Measurements from ENCODE around the gene UCP1. TPM values are rescaled to one million over a fixed set of nuclear protein-coding genes. Genes with fewer than 3 reads are reported as not detected.

The UCP1 gene
- total RNA-seq, 1 donor from 2014 or later: 0.34 TPM

DNA sequence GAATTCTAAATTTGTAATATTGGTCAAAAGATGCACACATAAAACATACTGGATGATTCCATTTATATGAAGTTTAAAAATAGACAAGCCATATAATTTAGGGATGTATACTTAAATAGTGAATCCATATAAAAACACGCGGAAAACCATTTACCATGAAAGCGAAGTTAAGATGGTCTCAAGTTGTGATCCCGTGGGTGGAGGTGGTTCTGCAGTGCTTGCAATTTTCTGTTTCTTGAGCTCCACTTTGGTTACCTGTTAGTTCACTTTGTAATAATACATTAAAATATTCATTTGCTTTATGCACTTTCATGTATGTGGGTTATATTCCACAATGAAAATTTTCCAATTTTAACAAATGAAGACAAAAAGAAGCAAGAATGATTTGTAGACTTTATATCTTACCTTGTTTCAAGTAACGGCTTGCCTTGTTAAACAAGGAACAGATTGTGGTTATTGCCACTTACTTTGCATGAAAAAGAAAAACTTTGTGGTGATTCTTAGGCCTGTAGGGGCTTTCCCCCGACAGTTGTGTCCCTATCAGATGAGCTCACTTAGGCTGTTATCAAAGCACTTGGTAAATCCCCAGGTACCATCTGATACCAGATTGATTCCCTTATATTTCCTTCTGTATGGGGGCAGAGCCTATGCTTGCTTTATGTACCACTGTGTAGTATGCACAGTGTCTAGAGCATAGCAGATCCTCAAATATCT, 12.2 kb downstream of the UCP1 start:
- no peaks in the 10 kb centered on the region for H3K27me3 Mint-ChIP-seq (ENCODE audit: low read depth, unreplicated experiment)
- no peaks in the 10 kb centered on the region for H3K4me1 Mint-ChIP-seq (ENCODE audit: low read depth, unreplicated experiment)
- DNase-seq (ENCODE audit: low read depth): no peak
- H3K27ac Mint-ChIP-seq (ENCODE audit: unreplicated experiment): no peak overlapping the region
- H3K9me3 ChIP-seq (ENCODE audit: insufficient read depth, low read depth, low read length): no peaks in the 10 kb centered on the region
- peaks cover 2% of the 10 kb centered on the region for H3K36me3 Mint-ChIP-seq (ENCODE audit: low read depth, unreplicated experiment)
- no peak overlapping the region for H3K9ac ChIP-seq (ENCODE audit: low read length)
- H3K79me2 ChIP-seq (ENCODE audit: insufficient read depth, low read length): no peaks in the 10 kb centered on the region
- H4K20me1 ChIP-seq (ENCODE audit: insufficient read depth, low read length): no peaks in the 10 kb centered on the region
- H2AFZ ChIP-seq (ENCODE audit: low read depth, low read length): no peak overlapping the region
- no peaks in the 10 kb centered on the region for H3K4me1 ChIP-seq (ENCODE audit: insufficient read depth, low read length)
- H3K36me3 ChIP-seq (ENCODE audit: insufficient read depth, low read length): no peaks in the 10 kb centered on the region
- H3K27me3 ChIP-seq (ENCODE audit: insufficient read depth, low read length): no peaks in the 10 kb centered on the region
- H3K9me3 Mint-ChIP-seq (ENCODE audit: unreplicated experiment): no peaks in the 10 kb centered on the region
- no peak overlapping the region for H3K4me2 ChIP-seq (ENCODE audit: low read length)
- no peak for FAIRE-seq
- no peak for TF ChIP-seq EZH2 (IDR thresholded peaks at IDR 0.05; ENCODE audit: insufficient read depth, low read length)
- TF ChIP-seq, protein P1, sequence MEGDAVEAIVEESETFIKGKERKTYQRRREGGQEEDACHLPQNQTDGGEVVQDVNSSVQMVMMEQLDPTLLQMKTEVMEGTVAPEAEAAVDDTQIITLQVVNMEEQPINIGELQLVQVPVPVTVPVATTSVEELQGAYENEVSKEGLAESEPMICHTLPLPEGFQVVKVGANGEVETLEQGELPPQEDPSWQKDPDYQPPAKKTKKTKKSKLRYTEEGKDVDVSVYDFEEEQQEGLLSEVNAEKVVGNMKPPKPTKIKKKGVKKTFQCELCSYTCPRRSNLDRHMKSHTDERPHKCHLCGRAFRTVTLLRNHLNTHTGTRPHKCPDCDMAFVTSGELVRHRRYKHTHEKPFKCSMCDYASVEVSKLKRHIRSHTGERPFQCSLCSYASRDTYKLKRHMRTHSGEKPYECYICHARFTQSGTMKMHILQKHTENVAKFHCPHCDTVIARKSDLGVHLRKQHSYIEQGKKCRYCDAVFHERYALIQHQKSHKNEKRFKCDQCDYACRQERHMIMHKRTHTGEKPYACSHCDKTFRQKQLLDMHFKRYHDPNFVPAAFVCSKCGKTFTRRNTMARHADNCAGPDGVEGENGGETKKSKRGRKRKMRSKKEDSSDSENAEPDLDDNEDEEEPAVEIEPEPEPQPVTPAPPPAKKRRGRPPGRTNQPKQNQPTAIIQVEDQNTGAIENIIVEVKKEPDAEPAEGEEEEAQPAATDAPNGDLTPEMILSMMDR (IDR thresholded peaks at IDR 0.05; ENCODE audit: insufficient read depth, low read depth, low read length): no peak
- no peak overlapping the region for H3K4me3 Mint-ChIP-seq (ENCODE audit: unreplicated experiment)
- no peak overlapping the region for H3K4me3 ChIP-seq (ENCODE audit: insufficient read depth, low read depth, low read length)
- no peak overlapping the region for H3K27ac ChIP-seq (ENCODE audit: low read depth, low read length)

DNA sequence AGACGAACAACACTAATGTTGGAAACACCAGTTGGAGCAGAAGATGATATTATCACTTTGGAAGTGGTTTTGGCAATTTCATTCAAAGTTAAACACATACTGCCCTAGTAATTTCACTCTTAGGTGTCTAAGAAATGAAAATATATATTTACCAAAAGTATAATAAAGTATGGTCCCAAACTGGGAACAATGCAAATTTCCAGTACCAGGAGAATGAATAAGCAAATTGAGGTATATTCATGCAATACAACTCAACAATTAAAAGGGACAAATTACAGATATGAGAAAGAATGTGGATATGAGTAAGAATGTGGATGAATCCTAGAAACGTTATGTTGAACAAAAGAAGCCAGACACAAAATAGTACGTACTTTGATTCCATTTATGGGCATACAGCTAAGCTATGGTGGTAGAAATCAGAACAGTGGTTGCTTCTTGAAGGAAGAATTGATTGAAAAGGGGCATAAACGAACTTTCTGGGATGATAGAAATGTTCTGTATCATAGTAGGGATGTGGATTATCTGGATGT, 34.7 kb downstream of the UCP1 start:
- H3K9me3 ChIP-seq (ENCODE audit: insufficient read depth, low read depth, low read length): no peaks in the 10 kb centered on the region
- no peaks in the 10 kb centered on the region for H4K20me1 ChIP-seq (ENCODE audit: insufficient read depth, low read length)
- H3K27me3 ChIP-seq (ENCODE audit: insufficient read depth, low read length): no peaks in the 10 kb centered on the region
- no peak overlapping the region for H3K4me2 ChIP-seq (ENCODE audit: low read length)
- H3K4me1 ChIP-seq (ENCODE audit: insufficient read depth, low read length): peaks cover 5% of the 10 kb centered on the region
- no peak overlapping the region for H3K4me3 ChIP-seq (ENCODE audit: insufficient read depth, low read depth, low read length)
- H3K9ac ChIP-seq (ENCODE audit: low read length): peak overlapping the region; percentile 51
- peak overlapping the region; percentile 42 for H2AFZ ChIP-seq (ENCODE audit: low read depth, low read length)
- peak; percentile 45 for FAIRE-seq
- Mint-ChIP-seq H3K4me3 (ENCODE audit: unreplicated experiment) (no peak overlapping the region), H3K9me3 (ENCODE audit: unreplicated experiment) (no peaks in the 10 kb centered on the region), H3K27ac (ENCODE audit: unreplicated experiment) (peak overlapping the region; percentile 84), H3K27me3 (ENCODE audit: low read depth, unreplicated experiment) (no peaks in the 10 kb centered on the region), H3K36me3 (ENCODE audit: low read depth, unreplicated experiment) (no peaks in the 10 kb centered on the region), H3K4me1 (ENCODE audit: low read depth, unreplicated experiment) (peaks cover 12% of the 10 kb centered on the region)
- H3K79me2 ChIP-seq (ENCODE audit: insufficient read depth, low read length): no peaks in the 10 kb centered on the region
- TF ChIP-seq, protein P1 (IDR thresholded peaks at IDR 0.05; ENCODE audit: insufficient read depth, low read depth, low read length): no peak
- no peak for TF ChIP-seq EZH2 (IDR thresholded peaks at IDR 0.05; ENCODE audit: insufficient read depth, low read length)
- peak overlapping the region; percentile 87 for H3K27ac ChIP-seq (ENCODE audit: low read depth, low read length)
- DNase-seq (ENCODE audit: low read depth): peak; percentile 80
- peaks cover 11% of the 10 kb centered on the region for H3K36me3 ChIP-seq (ENCODE audit: insufficient read depth, low read length)

DNA sequence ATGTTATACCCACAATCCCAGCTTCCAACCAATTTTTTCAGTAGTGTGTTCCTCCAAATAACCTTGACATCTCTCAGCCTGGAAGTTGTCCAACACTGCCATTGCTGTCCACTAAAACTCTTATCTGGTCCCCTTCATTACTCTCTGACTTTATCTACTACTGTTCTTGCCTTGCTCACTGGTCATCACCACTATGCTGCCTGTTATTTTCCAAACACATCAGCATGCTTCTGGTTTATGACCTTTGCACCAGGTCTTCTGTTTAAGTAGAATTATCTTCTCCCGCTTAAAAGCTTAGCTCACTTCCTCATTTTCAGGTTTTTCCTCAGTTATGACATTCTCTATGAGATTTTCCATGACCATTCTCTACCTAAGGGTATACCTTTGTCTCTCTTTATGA, 39.3 kb downstream of the UCP1 start:
- Histone ChIP-seq H3K27me3 (ENCODE audit: insufficient read depth, low read length) (no peaks in the 10 kb centered on the region), H3K36me3 (ENCODE audit: insufficient read depth, low read length) (peaks cover 14% of the 10 kb centered on the region), H3K4me3 (ENCODE audit: insufficient read depth, low read depth, low read length) (no peak overlapping the region), H3K4me1 (ENCODE audit: insufficient read depth, low read length) (peaks cover 1% of the 10 kb centered on the region), H3K4me2 (ENCODE audit: low read length) (no peak overlapping the region), H3K9me3 (ENCODE audit: insufficient read depth, low read depth, low read length) (no peaks in the 10 kb centered on the region), H3K27ac (ENCODE audit: low read depth, low read length) (no peak overlapping the region), H3K9ac (ENCODE audit: low read length) (no peak overlapping the region), H2AFZ (ENCODE audit: low read depth, low read length) (no peak overlapping the region), H3K79me2 (ENCODE audit: insufficient read depth, low read length) (peaks cover 19% of the 10 kb centered on the region), H4K20me1 (ENCODE audit: insufficient read depth, low read length) (no peaks in the 10 kb centered on the region)
- H3K27me3 Mint-ChIP-seq (ENCODE audit: low read depth, unreplicated experiment): no peaks in the 10 kb centered on the region
- peaks cover 11% of the 10 kb centered on the region for H3K4me1 Mint-ChIP-seq (ENCODE audit: low read depth, unreplicated experiment)
- FAIRE-seq: no peak
- H3K36me3 Mint-ChIP-seq (ENCODE audit: low read depth, unreplicated experiment): peaks cover 2% of the 10 kb centered on the region
- DNase-seq (ENCODE audit: low read depth): no peak
- TF ChIP-seq, protein P1 (IDR thresholded peaks at IDR 0.05; ENCODE audit: insufficient read depth, low read depth, low read length): no peak
- TF ChIP-seq EZH2 (IDR thresholded peaks at IDR 0.05; ENCODE audit: insufficient read depth, low read length): no peak
- no peak overlapping the region for H3K4me3 Mint-ChIP-seq (ENCODE audit: unreplicated experiment)
- H3K9me3 Mint-ChIP-seq (ENCODE audit: unreplicated experiment): no peaks in the 10 kb centered on the region
- no peak overlapping the region for H3K27ac Mint-ChIP-seq (ENCODE audit: unreplicated experiment)

All from astrocyte (in vitro differentiated cells and primary cell).